HEK293 (cell line): ENCODE measurements around the gene PAQR7.

Experiments used
- PRDM1 ChIP-seq: fragments of 450-650 bp; formaldehyde crosslinking; IDR thresholded peaks from 2 replicates; pipeline ENCODE4; 2016; ENCODE audit warnings: missing biosample characterization, missing genetic modification characterization
- ZNF311 ChIP-seq: fragments of 450-650 bp; formaldehyde crosslinking; IDR thresholded peaks from 2 replicates; pipeline ENCODE4 v1.5.1; 2017; ENCODE audit warnings: missing biosample characterization, missing genetic modification characterization, borderline replicate concordance
- ZNF324 ChIP-seq: fragments of 450-650 bp; formaldehyde crosslinking; IDR thresholded peaks from 2 replicates; pipeline ENCODE4 v1.5.1; 2016; ENCODE audit warnings: missing biosample characterization, missing genetic modification characterization
- ZNF76 ChIP-seq: fragments of 450-650 bp; formaldehyde crosslinking; IDR thresholded peaks from 2 replicates; pipeline ENCODE4; 2016; ENCODE audit warnings: low read depth, missing biosample characterization, missing genetic modification characterization, borderline replicate concordance
- ZSCAN16 ChIP-seq: fragments of 450-650 bp; formaldehyde crosslinking; IDR thresholded peaks from 2 replicates; pipeline ENCODE4 v1.5.1; 2016; ENCODE audit warnings: missing biosample characterization, missing genetic modification characterization
- TF ChIP-seq, protein P1 (sequence below): fragments of 450-650 bp; formaldehyde crosslinking; IDR thresholded peaks from 2 replicates; pipeline ENCODE4 v1.5.1; 2016; ENCODE audit warnings: missing biosample characterization, missing genetic modification characterization, low read depth
- TF ChIP-seq, protein P2 (sequence below): fragments of 450-650 bp; formaldehyde crosslinking; IDR thresholded peaks from 2 replicates; pipeline ENCODE4 v1.5.1; 2016; ENCODE audit warnings: missing biosample characterization, missing genetic modification characterization
- TF ChIP-seq, protein P3 (sequence below): fragments of 450-650 bp; formaldehyde crosslinking; IDR thresholded peaks from 2 replicates; pipeline ENCODE4 v1.5.1; 2016; ENCODE audit warnings: missing biosample characterization, missing genetic modification characterization
- TF ChIP-seq, protein P4 (sequence below): fragments of 450-650 bp; formaldehyde crosslinking; IDR thresholded peaks from 2 replicates; pipeline ENCODE4 v1.5.1; 2017; ENCODE audit warnings: missing biosample characterization, missing genetic modification characterization
- TF ChIP-seq, protein P5 (sequence below): fragments of 450-650 bp; formaldehyde crosslinking; IDR thresholded peaks from 2 replicates; pipeline ENCODE4 v1.5.1; 2016; ENCODE audit warnings: missing biosample characterization, missing genetic modification characterization
- TF ChIP-seq, protein P6 (sequence below): fragments of 450-650 bp; formaldehyde crosslinking; IDR thresholded peaks from 2 replicates; pipeline ENCODE4 v1.5.1; 2016; ENCODE audit warnings: missing biosample characterization, missing genetic modification characterization, borderline replicate concordance
- TF ChIP-seq, protein P7 (sequence below): fragments of 450-650 bp; formaldehyde crosslinking; IDR thresholded peaks from 2 replicates; pipeline ENCODE4 v1.5.1; 2016; ENCODE audit warnings: missing biosample characterization, missing genetic modification characterization
- TF ChIP-seq, protein P8 (sequence below): fragments of 450-650 bp; formaldehyde crosslinking; IDR thresholded peaks from 2 replicates; pipeline ENCODE4; 2016; ENCODE audit warnings: missing biosample characterization, missing genetic modification characterization

DNA sequence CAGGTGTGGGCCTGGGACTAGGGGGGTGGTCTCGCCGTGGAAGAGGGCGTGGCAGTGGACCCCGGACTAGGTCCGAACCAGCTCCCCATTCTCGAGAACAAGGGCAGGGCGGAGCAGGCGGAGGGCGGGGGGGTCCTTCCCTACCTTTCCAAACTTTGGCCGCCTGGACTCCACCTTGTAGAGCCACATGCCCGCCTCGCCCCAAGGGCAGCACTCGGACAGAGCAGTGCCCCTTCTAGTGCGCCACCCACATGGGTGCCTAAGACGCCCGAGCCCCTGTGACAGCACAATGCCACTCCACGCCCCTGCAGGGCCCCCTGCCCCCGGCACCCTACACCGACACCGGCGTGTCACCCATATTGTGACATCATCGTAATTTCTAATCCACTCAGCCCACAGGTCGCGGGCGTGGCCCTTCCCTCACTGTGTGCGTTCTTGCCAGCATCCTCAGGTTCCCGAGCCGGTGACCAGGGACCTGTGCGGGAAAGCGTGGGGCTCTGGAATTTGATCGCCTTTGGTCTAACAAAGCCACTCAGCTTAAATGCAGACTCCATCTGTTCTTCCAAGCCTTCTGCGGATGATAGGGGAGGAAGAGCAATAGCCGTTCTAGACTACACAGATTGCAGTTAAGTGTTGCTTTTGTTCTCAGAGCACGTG, 31.3 kb upstream of the PAQR7 start:
- no peak for TF ChIP-seq ZNF324 (tag by site-specific recombination)
- no peak for TF ChIP-seq ZSCAN16
- TF ChIP-seq, protein P1, sequence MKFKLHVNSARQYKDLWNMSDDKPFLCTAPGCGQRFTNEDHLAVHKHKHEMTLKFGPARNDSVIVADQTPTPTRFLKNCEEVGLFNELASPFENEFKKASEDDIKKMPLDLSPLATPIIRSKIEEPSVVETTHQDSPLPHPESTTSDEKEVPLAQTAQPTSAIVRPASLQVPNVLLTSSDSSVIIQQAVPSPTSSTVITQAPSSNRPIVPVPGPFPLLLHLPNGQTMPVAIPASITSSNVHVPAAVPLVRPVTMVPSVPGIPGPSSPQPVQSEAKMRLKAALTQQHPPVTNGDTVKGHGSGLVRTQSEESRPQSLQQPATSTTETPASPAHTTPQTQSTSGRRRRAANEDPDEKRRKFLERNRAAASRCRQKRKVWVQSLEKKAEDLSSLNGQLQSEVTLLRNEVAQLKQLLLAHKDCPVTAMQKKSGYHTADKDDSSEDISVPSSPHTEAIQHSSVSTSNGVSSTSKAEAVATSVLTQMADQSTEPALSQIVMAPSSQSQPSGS (tag by site-specific recombination): peak; percentile 92
- TF ChIP-seq, protein P2, sequence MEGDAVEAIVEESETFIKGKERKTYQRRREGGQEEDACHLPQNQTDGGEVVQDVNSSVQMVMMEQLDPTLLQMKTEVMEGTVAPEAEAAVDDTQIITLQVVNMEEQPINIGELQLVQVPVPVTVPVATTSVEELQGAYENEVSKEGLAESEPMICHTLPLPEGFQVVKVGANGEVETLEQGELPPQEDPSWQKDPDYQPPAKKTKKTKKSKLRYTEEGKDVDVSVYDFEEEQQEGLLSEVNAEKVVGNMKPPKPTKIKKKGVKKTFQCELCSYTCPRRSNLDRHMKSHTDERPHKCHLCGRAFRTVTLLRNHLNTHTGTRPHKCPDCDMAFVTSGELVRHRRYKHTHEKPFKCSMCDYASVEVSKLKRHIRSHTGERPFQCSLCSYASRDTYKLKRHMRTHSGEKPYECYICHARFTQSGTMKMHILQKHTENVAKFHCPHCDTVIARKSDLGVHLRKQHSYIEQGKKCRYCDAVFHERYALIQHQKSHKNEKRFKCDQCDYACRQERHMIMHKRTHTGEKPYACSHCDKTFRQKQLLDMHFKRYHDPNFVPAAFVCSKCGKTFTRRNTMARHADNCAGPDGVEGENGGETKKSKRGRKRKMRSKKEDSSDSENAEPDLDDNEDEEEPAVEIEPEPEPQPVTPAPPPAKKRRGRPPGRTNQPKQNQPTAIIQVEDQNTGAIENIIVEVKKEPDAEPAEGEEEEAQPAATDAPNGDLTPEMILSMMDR (tag by site-specific recombination): no peak
- TF ChIP-seq, protein P3, sequence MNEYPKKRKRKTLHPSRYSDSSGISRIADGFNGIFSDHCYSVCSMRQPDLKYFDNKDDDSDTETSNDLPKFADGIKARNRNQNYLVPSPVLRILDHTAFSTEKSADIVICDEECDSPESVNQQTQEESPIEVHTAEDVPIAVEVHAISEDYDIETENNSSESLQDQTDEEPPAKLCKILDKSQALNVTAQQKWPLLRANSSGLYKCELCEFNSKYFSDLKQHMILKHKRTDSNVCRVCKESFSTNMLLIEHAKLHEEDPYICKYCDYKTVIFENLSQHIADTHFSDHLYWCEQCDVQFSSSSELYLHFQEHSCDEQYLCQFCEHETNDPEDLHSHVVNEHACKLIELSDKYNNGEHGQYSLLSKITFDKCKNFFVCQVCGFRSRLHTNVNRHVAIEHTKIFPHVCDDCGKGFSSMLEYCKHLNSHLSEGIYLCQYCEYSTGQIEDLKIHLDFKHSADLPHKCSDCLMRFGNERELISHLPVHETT (tag by site-specific recombination): no peak
- TF ChIP-seq, protein P4, sequence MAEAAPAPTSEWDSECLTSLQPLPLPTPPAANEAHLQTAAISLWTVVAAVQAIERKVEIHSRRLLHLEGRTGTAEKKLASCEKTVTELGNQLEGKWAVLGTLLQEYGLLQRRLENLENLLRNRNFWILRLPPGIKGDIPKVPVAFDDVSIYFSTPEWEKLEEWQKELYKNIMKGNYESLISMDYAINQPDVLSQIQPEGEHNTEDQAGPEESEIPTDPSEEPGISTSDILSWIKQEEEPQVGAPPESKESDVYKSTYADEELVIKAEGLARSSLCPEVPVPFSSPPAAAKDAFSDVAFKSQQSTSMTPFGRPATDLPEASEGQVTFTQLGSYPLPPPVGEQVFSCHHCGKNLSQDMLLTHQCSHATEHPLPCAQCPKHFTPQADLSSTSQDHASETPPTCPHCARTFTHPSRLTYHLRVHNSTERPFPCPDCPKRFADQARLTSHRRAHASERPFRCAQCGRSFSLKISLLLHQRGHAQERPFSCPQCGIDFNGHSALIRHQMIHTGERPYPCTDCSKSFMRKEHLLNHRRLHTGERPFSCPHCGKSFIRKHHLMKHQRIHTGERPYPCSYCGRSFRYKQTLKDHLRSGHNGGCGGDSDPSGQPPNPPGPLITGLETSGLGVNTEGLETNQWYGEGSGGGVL (tag by site-specific recombination): no peak
- TF ChIP-seq, protein P5, sequence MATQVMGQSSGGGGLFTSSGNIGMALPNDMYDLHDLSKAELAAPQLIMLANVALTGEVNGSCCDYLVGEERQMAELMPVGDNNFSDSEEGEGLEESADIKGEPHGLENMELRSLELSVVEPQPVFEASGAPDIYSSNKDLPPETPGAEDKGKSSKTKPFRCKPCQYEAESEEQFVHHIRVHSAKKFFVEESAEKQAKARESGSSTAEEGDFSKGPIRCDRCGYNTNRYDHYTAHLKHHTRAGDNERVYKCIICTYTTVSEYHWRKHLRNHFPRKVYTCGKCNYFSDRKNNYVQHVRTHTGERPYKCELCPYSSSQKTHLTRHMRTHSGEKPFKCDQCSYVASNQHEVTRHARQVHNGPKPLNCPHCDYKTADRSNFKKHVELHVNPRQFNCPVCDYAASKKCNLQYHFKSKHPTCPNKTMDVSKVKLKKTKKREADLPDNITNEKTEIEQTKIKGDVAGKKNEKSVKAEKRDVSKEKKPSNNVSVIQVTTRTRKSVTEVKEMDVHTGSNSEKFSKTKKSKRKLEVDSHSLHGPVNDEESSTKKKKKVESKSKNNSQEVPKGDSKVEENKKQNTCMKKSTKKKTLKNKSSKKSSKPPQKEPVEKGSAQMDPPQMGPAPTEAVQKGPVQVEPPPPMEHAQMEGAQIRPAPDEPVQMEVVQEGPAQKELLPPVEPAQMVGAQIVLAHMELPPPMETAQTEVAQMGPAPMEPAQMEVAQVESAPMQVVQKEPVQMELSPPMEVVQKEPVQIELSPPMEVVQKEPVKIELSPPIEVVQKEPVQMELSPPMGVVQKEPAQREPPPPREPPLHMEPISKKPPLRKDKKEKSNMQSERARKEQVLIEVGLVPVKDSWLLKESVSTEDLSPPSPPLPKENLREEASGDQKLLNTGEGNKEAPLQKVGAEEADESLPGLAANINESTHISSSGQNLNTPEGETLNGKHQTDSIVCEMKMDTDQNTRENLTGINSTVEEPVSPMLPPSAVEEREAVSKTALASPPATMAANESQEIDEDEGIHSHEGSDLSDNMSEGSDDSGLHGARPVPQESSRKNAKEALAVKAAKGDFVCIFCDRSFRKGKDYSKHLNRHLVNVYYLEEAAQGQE (tag by site-specific recombination): no peak
- TF ChIP-seq, protein P6, sequence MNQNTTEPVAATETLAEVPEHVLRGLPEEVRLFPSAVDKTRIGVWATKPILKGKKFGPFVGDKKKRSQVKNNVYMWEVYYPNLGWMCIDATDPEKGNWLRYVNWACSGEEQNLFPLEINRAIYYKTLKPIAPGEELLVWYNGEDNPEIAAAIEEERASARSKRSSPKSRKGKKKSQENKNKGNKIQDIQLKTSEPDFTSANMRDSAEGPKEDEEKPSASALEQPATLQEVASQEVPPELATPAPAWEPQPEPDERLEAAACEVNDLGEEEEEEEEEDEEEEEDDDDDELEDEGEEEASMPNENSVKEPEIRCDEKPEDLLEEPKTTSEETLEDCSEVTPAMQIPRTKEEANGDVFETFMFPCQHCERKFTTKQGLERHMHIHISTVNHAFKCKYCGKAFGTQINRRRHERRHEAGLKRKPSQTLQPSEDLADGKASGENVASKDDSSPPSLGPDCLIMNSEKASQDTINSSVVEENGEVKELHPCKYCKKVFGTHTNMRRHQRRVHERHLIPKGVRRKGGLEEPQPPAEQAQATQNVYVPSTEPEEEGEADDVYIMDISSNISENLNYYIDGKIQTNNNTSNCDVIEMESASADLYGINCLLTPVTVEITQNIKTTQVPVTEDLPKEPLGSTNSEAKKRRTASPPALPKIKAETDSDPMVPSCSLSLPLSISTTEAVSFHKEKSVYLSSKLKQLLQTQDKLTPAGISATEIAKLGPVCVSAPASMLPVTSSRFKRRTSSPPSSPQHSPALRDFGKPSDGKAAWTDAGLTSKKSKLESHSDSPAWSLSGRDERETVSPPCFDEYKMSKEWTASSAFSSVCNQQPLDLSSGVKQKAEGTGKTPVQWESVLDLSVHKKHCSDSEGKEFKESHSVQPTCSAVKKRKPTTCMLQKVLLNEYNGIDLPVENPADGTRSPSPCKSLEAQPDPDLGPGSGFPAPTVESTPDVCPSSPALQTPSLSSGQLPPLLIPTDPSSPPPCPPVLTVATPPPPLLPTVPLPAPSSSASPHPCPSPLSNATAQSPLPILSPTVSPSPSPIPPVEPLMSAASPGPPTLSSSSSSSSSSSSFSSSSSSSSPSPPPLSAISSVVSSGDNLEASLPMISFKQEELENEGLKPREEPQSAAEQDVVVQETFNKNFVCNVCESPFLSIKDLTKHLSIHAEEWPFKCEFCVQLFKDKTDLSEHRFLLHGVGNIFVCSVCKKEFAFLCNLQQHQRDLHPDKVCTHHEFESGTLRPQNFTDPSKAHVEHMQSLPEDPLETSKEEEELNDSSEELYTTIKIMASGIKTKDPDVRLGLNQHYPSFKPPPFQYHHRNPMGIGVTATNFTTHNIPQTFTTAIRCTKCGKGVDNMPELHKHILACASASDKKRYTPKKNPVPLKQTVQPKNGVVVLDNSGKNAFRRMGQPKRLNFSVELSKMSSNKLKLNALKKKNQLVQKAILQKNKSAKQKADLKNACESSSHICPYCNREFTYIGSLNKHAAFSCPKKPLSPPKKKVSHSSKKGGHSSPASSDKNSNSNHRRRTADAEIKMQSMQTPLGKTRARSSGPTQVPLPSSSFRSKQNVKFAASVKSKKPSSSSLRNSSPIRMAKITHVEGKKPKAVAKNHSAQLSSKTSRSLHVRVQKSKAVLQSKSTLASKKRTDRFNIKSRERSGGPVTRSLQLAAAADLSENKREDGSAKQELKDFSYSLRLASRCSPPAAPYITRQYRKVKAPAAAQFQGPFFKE: no peak
- TF ChIP-seq ZNF311: no peak
- no peak for TF ChIP-seq PRDM1 (tag by site-specific recombination)
- TF ChIP-seq ZNF76 (tag by site-specific recombination): 0 out of 2 replicates have a peak, but pooled peaks have one; percentile 5
- TF ChIP-seq, protein P7, sequence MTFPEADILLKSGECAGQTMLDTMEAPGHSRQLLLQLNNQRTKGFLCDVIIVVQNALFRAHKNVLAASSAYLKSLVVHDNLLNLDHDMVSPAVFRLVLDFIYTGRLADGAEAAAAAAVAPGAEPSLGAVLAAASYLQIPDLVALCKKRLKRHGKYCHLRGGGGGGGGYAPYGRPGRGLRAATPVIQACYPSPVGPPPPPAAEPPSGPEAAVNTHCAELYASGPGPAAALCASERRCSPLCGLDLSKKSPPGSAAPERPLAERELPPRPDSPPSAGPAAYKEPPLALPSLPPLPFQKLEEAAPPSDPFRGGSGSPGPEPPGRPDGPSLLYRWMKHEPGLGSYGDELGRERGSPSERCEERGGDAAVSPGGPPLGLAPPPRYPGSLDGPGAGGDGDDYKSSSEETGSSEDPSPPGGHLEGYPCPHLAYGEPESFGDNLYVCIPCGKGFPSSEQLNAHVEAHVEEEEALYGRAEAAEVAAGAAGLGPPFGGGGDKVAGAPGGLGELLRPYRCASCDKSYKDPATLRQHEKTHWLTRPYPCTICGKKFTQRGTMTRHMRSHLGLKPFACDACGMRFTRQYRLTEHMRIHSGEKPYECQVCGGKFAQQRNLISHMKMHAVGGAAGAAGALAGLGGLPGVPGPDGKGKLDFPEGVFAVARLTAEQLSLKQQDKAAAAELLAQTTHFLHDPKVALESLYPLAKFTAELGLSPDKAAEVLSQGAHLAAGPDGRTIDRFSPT (tag by site-specific recombination): peak; percentile 90
- TF ChIP-seq, protein P8, sequence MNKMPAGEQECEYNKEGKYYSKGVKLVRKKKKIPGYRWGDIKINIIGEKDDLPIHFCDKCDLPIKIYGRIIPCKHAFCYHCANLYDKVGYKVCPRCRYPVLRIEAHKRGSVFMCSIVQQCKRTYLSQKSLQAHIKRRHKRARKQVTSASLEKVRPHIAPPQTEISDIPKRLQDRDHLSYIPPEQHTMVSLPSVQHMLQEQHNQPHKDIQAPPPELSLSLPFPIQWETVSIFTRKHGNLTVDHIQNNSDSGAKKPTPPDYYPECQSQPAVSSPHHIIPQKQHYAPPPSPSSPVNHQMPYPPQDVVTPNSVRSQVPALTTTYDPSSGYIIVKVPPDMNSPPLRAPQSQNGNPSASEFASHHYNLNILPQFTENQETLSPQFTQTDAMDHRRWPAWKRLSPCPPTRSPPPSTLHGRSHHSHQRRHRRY: 0 out of 2 replicates have a peak, but pooled peaks have one; percentile 20
